Measurements from ENCODE around the gene POLR1E.
"Not testable (repeated sequence)": the region's sequence is repeated elsewhere in the genome, so short reads cannot be mapped to it uniquely, and the experiment has no call there.

The POLR1E gene

DNA sequence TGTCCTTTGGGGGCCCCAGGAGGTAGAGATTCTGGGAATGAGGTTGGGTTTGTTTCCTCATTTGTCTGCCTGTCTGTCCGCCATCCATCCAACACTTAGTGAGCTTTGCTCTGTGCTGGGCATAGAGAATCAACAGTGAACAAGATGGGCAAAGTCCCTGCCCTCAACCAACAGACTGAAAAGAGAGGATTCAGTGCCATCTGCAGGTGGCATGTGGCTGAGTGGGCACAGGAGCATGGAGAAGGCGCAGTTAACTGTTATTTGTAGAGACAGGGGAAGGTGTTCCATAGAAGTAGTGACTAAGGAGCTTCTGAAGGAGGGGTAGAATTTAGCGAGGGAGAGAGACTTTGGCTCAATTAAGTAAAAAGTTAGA, 23.1 kb downstream of the POLR1E start:
- Histone ChIP-seq H3K4me2 (ENCODE audit: low read length) (no peak overlapping the region), H3K27me3 (ENCODE audit: low read depth, low read length) (no peaks in the 10 kb centered on the region), H3K36me3 (replicated peaks; ENCODE audit: low read depth, low read length) (peaks cover 29% of the 10 kb centered on the region), H3K9me3 (ENCODE audit: insufficient read depth, low read length) (no peaks in the 10 kb centered on the region), H3K27ac (ENCODE audit: low read length) (no peak overlapping the region), H3K9ac (ENCODE audit: low read length) (no peak overlapping the region), H4K20me1 (ENCODE audit: insufficient read depth, low read length) (no peaks in the 10 kb centered on the region), H2AFZ (ENCODE audit: low read depth, low read length) (no peak overlapping the region), H3K4me3 (ENCODE audit: low read length) (no peak overlapping the region), H3K79me2 (ENCODE audit: low read length) (no peaks in the 10 kb centered on the region), H3K4me1 (ENCODE audit: low read length) (no peaks in the 10 kb centered on the region)
- TF ChIP-seq EZH2phosphoT487 (IDR thresholded peaks at IDR 0.05; ENCODE audit: low read depth): no peak
- TF ChIP-seq, protein P1, sequence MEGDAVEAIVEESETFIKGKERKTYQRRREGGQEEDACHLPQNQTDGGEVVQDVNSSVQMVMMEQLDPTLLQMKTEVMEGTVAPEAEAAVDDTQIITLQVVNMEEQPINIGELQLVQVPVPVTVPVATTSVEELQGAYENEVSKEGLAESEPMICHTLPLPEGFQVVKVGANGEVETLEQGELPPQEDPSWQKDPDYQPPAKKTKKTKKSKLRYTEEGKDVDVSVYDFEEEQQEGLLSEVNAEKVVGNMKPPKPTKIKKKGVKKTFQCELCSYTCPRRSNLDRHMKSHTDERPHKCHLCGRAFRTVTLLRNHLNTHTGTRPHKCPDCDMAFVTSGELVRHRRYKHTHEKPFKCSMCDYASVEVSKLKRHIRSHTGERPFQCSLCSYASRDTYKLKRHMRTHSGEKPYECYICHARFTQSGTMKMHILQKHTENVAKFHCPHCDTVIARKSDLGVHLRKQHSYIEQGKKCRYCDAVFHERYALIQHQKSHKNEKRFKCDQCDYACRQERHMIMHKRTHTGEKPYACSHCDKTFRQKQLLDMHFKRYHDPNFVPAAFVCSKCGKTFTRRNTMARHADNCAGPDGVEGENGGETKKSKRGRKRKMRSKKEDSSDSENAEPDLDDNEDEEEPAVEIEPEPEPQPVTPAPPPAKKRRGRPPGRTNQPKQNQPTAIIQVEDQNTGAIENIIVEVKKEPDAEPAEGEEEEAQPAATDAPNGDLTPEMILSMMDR (IDR thresholded peaks at IDR 0.05; ENCODE audit: low read depth, low read length): peak; percentile 27; the same call in 1 of the 2 replicates

DNA sequence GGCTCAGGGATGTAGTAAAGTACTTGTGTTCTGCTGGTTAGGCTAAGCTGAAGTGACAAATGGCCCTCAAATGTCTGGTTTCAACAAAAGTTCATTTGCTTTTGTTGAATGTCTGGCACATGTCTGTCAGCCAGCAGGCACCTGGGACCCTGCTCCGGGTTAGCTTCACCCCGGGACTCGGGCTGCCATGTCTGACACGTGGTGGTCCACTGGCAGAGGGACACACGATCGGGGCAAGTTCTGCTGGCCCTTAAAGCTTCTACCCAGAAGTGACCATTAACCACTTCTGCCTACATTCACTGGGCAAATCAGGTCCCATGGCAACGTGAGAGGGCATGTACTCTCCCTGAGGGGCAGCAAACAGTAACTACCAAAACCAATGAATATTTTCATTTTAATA, 23.8 kb downstream of the POLR1E start:
- no peak overlapping the region for H2AFZ ChIP-seq (ENCODE audit: low read depth, low read length)
- peaks cover 28% of the 10 kb centered on the region for H3K36me3 ChIP-seq (replicated peaks; ENCODE audit: low read depth, low read length)
- no peaks in the 10 kb centered on the region for H3K9me3 ChIP-seq (ENCODE audit: insufficient read depth, low read length)
- no peaks in the 10 kb centered on the region for H3K79me2 ChIP-seq (ENCODE audit: low read length)
- TF ChIP-seq, protein P1 (IDR thresholded peaks at IDR 0.05; ENCODE audit: low read depth, low read length): no peak
- no peak for TF ChIP-seq EZH2phosphoT487 (IDR thresholded peaks at IDR 0.05; ENCODE audit: low read depth)
- no peak overlapping the region for H3K27ac ChIP-seq (ENCODE audit: low read length)
- H3K4me2 ChIP-seq (ENCODE audit: low read length): no peak overlapping the region
- no peak overlapping the region for H3K9ac ChIP-seq (ENCODE audit: low read length)
- H3K4me3 ChIP-seq (ENCODE audit: low read length): no peak overlapping the region
- no peaks in the 10 kb centered on the region for H3K27me3 ChIP-seq (ENCODE audit: low read depth, low read length)
- H3K4me1 ChIP-seq (ENCODE audit: low read length): no peaks in the 10 kb centered on the region
- H4K20me1 ChIP-seq (ENCODE audit: insufficient read depth, low read length): no peaks in the 10 kb centered on the region

DNA sequence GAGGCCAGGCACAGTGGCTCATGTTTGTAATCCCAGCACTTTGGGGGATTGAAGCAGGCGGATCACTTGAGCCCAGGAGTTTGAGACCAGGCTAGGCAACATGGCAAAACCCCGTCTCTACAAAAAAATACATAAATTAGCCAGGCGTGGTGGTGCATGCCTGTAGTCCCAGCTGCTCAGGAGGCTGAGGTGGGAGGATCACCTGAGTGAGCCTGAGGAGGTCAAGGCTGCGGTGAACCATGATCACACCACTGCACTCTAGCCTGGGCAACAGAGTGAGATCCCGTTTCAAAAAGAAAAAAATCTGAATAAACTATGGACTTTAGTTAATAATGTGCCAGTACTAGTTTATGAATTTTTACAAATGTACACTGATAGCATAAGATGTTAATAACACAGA, 24.3 kb downstream of the POLR1E start:
- not testable (repeated sequence) for H2AFZ ChIP-seq (ENCODE audit: low read depth, low read length); H3K27ac ChIP-seq (ENCODE audit: low read length); H3K4me2 ChIP-seq (ENCODE audit: low read length); H3K9ac ChIP-seq (ENCODE audit: low read length); H3K27me3 ChIP-seq (ENCODE audit: low read depth, low read length); H3K4me3 ChIP-seq (ENCODE audit: low read length); H3K79me2 ChIP-seq (ENCODE audit: low read length); H3K4me1 ChIP-seq (ENCODE audit: low read length); H3K9me3 ChIP-seq (ENCODE audit: insufficient read depth, low read length); H4K20me1 ChIP-seq (ENCODE audit: insufficient read depth, low read length)
- H3K36me3 ChIP-seq (replicated peaks; ENCODE audit: low read depth, low read length): peaks cover 23% of the 10 kb centered on the region

DNA sequence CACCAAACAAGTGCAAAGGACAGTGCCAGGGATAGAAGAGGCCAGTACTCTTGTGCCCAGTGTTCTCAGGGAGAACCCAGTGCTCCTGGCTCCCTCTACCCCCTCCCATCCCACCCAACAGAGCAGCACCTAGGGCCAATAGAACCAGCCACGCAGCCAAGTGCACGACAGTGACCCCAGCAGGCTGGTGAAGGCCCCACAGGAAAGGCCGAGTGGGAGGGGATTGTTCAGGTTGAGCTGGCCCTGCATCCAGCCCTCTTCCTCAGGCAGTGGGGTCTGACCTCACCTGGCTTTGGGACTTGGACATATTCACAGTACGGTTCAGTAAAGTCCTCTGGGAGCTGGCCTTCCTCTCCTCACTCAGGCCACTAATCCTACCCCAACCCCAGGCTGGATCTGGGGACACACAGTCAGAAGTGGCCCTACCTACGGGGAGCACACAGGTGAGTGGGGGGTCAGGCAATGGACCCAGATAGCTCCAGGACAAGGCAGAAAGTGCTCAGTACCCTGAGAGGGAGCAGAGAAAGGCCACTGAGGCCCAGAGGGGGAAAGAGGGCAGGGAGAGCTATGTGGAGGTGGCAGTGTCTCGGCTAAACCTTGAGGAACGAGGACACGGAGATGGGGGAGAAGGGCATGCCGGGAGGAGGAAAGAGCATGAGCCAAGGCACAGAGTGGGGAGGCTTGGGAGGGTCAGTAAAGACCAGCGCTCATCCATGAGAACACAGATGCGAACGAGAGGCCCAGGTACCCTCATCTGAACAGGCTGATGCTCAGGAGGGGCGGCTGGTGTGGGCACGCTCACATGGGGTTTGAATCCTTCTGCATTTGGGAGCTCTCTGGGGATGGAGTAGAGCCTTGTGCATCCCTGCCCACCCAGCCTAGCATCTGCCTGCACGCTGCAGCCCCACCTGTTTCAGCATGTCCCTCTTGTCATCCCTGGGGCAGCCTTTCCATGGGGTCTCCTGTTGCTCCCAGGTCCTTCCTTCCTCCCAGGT, 25.6 kb downstream of the POLR1E start:
- Histone ChIP-seq H3K27ac (ENCODE audit: low read length) (no peak overlapping the region), H3K4me2 (ENCODE audit: low read length) (no peak overlapping the region), H3K36me3 (replicated peaks; ENCODE audit: low read depth, low read length) (peaks cover 21% of the 10 kb centered on the region), H3K9me3 (ENCODE audit: insufficient read depth, low read length) (no peaks in the 10 kb centered on the region), H3K4me1 (ENCODE audit: low read length) (no peaks in the 10 kb centered on the region), H3K4me3 (ENCODE audit: low read length) (no peak overlapping the region), H3K9ac (ENCODE audit: low read length) (no peak overlapping the region), H3K79me2 (ENCODE audit: low read length) (no peaks in the 10 kb centered on the region), H3K27me3 (ENCODE audit: low read depth, low read length) (no peaks in the 10 kb centered on the region), H4K20me1 (ENCODE audit: insufficient read depth, low read length) (no peaks in the 10 kb centered on the region), H2AFZ (ENCODE audit: low read depth, low read length) (no peak overlapping the region)
- no peak for TF ChIP-seq EZH2phosphoT487 (IDR thresholded peaks at IDR 0.05; ENCODE audit: low read depth)
- TF ChIP-seq, protein P1 (IDR thresholded peaks at IDR 0.05; ENCODE audit: low read depth, low read length): peak; percentile 27

All from OCI-LY3 (cell line).